SIG-M5 treated with dmso at 0.1 percent for 504 hours (cell line): ENCODE results near the gene SLC6A5.
A peak's percentile ranks its signal among the peaks of the same experiment; 100 is the strongest.

ENCODE experiments used
- DNase-seq: peaks from one replicate; lab custom pipeline; 2025; ENCODE audit not compliant: unreplicated experiment; lab: John Stamatoyannopoulos, UW

The SLC6A5 gene

DNA sequence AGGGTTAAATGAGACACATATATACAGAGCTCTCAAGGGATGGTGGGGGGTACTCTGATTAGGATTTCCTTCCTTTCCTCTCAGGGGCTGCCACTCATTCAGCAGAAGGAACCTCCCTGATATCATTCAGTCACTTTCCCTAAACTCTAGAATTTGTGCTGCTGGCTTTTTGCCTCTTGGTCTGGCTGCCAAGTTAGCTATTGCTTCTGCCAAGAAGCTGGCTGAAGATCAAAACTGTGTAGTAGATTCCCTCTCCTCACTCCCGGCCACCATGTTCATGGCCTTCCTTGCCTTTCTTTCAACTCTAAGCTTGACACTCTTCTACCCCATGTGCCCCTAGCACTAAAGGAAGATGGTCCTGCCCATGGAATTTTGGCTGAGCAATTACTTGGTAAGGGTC is 18.7 kb downstream of the SLC6A5 start:
- no peak for DNase-seq

DNA sequence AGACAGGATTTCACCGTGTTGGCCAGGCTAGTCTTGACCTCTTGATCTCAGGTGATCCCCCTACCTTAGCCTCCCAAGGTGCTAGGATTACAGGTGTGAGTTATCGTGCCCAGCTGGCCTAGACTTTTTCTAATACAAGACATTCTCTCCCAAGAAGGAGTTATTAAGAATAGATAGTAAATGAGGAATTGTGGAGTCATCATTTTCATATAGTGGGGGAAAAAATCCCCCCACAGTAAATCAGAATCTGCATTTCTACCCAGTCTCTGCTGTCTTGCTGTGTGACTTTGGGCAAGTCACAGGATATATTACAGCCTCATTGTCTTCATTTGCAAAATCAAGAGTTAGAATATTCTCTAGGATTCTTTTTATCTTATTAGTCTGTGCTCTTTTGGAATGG is 21.6 kb downstream of the SLC6A5 start:
- DNase-seq: no peak

DNA sequence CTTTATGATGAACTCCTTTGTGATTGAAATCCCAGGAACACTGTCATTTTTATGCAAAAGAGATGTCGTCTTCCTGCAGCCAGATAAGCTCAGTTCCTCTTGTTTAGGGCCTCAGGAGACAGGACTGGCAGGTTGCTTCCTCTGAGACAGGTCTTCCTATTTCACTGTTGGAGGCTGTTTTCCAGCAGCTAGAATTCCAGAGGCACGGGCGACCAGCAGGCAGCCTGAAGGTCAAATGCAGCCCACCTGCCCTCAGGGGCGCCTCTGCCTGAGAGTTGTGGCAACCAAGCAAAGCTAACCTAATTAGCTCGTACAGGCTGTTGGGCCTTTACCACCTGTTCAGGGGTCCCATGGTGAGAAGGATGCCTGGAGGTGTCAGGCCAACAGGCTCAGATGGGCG is 22.3 kb downstream of the SLC6A5 start:
- DNase-seq: no peak

DNA sequence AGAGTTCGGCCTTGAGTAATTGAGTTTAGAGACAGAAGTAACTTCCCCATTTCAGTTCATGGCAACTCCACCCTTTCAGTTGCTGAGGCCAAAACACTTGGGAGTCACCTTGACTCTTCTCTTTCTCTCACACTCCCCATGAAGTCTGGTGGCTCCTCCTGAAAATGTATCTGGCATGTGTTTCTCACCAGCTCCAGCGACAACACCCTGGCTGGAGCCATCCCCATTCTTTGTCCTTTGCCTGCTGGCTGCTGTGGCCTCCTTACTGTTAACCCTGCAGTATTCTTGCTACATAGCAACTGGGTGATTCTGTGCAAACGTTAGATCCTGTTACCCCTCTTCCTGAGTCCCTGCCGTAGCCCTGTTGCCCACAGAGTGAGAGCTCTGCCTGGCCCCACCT is 23.8 kb downstream of the SLC6A5 start:
- no peak for DNase-seq

DNA sequence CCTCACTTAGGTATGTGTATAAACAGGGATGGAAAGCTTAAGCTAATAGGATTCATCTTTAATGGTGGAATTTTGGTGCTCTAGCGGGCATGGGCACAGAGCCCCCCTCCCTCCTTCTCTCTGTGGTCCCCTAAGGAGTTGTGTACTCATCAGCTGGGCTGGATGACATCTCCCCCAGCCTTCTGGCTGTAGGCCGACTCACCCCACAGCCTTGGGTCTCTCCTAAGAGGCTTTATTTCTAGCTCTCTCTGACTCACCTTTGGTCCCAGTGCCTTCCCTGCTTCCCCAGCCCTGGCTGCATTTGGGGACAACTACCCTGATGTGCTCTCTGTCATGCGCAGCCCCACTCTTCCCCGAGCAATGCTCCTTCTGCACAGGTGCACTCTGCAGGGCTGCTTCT is 26.9 kb downstream of the SLC6A5 start:
- DNase-seq: no peak

DNA sequence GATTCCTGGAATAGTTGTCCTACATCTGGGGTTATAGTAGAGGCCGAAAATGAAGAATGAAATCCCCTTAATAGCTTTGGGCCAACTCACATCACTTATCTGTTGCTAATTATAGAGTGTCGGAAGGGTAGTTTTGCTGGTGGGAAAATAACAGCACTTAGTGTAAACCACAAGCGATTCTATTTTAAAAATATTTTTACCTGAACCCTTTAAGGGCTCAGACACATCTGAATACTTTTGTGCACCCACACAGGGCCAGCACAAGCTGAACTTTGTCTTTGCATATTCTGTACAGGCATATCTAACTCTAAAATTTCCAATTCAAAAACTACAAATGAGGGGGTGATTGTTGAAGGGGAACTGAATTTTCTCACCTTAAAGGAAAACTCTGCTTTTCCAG is 27.6 kb downstream of the SLC6A5 start:
- no peak for DNase-seq

DNA sequence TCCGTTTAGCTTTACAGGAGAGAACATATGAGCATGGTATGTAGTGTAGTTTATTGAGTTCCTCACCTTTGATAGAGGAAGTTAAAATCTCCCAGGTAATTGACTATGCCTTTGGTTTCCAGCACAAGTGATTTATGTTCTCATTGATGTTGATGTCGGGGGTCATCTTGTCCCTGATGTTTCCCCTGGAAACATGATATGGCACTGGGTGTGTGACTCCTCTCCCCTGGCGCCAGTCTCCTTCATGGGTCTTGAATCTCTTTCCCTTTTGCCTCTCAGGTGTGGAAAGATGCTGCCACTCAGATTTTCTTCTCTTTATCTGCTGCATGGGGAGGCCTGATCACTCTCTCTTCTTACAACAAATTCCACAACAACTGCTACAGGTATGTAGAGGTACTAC is 28.3 kb downstream of the SLC6A5 start:
- no peak for DNase-seq

DNA sequence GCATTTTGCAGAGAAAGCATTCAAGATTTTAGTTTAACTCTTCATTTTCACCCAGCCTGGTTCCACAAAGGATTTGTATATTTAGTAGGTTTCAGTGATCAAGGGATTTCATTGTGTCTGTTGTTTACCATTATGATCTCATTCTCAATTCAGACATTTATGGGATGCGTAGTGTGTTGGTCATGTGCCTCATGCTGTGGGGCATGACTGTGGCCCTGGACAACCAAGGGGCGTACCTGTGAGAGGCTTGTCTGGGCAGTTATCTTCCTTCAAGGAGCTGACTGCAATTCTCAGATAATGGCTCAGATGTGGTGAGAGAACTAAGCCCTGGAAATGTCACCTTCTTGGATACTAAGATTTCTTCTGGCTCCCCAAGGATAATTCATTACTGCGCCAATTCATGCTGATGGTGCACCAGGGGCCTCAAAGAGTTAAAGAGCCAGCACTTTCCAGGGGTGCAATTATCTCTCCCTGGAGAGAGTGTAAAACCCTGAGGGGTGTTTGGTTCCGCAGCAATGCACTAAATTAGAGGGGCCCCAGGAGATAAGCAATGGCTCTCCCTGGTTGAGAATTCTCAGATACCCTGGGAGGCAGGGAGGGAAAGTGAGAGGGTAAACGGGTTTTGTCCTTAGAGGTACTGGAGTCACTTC is 32.2 kb downstream of the SLC6A5 start:
- no peak for DNase-seq

DNA sequence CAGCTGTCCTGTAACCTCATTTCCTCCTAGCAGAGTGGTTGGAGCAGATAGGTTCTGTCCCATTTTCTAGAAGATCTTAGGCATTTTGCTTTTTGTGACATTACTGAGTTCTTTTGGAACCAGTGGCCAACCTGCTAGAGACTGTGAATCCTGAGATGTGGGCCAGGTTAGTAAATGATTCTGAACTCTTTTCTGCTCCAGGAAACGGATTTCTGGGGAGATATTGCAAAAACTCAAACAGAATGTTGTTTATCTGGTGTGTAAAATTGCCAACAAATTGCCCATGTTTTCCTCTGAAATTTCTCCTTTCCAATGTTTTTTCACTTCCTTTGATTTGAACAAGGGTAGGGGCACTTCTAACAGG is 32.7 kb downstream of the SLC6A5 start:
- no peak for DNase-seq

DNA sequence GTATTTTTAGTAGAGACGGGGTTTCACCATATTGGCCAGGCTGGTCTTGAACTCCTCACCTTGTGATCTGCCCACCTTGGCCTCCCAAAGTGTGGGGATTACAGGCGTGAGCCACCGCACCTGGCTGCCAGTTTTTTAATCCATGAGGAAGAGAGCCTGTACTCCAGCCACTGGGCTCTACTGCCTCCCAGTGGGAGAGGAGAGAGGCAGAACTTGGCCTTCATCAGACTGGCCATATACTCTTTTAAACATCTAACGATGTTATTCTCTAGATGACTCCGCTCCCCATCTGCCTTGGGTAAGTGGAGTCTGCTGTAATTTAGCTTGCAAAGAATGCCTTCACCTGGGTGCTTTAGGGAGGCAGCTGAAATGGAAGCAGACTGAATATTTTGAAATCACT is 34.6 kb downstream of the SLC6A5 start:
- DNase-seq: no peak

DNA sequence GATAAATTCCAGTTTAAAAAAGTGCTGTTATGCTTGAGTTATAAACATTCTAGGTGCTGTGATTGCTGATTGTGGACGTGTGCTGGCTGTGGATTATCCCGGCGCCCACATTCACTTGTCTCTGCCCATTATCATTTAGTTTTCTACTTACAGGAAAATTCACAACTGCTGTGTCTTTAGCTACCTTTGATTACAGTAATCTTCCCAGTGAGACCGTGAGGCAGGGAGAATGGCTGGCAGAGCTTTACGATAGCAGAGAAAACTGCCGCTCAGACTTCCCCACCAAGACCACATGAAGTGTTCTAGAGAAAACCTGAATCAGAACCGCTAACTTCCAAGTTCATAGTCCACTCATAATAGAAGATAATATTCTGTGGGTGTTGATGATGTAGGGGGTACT is 35.4 kb downstream of the SLC6A5 start:
- DNase-seq: no peak

DNA sequence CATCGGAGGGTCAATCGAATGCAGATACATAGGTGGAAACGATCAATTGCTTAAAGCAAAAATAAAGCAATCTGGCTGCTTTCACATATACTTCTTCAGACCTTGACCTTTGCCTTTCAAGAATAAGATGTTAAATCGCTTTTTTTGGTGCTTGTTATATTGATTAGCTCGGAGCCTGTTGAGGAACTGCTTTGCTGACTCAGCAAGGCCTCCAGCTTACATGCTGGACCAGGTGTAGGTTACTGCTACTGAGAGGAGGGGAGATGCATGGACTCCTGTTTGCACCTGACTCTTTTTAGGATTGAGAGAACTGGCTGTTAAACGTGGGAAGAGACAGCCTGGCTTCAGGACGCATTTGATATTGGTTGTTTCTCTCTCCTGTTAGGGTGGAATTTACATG is 38.7 kb downstream of the SLC6A5 start:
- DNase-seq: no peak

DNA sequence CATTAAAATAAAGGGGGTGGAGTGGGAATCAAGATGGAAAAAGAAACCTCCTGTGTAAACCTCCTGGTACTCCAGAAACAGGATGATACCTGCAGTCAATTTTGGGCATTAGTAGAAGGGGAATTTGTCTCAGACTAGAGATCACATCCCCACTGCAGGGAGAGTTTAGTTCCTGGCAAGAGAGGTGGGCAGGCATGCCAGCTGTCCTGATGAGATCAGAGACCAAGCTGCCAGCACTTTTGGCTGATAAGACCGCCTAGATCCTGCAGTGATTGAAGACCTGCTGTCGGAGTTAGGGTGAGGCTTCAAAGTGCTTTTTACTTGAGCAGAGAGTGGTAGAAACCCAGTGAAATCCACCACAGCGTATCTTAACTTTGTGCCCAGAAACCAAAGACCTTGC is 40.3 kb downstream of the SLC6A5 start:
- DNase-seq: no peak

DNA sequence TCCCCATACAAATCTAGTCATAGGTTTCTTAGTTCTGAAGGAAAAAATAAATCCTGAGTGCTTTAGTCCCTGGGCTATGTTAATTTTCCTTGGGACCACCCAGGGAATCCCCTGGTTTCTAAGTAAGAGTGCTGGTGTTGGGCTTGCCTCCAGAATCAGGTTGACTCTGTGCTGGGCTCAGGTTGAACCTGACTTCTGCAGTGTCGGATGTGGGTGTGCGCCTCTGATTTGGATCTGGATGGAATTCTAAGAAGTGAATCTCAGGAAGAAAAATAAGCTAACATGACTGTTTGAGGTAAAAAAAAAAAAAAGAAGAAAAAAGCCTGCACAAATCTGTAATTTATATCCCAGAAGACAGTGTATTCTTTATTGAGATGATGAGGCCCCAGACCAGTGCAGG is 41.0 kb downstream of the SLC6A5 start:
- no peak for DNase-seq

DNA sequence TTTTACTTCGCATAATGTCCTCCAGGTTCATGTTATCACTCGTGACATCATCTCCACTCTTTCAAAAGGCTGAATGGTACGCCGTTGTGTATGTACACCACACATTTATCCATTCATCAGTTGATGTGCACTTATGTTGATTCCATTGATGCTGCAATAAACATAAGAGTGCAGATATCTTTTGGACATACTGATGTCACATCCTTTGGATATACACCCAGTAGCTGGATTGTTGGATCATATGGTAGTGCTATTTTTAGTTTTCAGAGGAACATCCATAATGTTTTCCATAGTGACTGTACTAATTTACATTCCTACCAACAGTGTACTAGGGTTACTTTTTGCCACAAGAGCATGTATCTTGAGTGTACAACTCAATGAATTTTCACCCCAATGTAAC is 45.0 kb downstream of the SLC6A5 start:
- no peak for DNase-seq

DNA sequence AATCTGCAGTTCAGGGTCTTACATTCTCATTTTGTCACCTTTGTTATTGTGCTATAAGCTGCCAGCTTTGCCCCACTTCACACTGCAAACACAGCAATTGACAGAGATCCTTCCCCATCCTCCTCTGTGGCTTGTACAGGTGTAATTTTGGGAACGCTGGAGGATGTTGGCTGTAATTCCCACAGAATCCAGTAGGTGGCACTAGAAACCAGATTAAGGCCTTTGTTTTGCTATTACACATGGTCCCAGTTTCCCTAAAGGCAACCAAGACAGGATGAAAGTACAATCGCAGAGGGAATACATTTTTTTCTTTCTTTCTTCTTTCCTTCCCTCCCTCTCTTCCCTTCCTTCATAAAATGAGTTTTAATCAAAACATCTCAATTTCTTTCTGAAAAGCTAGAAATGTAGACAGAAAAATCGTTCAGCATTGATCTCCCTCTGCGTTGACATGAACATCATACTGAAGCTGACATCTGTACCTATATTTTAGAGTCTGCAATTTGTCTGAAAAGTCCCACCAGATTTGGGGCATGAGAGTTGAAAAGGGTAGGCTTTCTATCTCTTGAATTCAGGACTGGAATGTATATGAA is 48.7 kb downstream of the SLC6A5 start:
- peak; percentile 18 for DNase-seq

DNA sequence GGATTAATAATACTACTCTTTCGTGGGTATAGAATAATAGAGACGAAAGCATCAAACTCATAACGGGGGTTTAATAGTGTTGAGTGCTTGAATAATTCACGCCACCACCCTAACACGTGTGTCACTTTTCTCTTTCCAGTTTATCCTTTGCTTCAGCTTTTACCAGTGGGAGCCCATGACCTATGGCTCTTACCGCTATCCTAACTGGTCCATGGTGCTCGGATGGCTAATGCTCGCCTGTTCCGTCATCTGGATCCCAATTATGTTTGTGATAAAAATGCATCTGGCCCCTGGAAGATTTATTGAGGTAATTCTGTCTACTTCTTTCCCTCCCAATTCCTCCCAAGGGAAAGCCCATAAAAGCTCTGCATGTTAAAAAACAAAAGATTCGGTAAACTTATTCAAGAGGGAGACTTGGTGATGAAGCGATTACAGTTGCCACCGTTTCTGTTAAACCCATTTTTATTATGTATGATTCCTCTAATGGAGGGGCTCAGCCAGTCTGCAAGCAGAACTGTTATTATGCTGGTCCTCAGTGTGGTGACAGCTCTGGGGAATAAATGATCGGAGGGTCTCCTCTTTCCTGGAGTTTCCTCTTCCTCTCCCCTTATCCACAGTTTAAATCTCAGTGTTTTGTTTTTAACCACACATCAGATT is 52.9 kb downstream of the SLC6A5 start:
- DNase-seq: no peak

DNA sequence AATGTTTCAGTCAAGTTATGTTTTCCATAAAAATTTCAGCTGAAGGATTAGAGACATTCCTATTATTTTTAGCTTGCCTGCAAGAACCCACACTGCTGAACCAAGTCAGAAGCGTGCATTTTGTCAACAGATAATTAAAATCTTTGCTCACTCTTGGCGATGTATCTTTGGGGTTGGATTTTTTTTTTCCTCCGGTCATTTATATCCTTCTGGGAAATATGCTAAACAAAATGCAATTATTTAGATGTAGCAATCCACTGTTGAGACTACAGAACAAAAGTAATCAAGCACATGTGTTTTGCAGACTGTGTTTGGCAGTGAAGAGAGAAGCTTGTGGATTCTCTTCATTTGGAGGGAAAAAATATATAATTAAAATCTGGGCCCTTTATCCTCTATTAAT is 54.6 kb downstream of the SLC6A5 start:
- DNase-seq: no peak

DNA sequence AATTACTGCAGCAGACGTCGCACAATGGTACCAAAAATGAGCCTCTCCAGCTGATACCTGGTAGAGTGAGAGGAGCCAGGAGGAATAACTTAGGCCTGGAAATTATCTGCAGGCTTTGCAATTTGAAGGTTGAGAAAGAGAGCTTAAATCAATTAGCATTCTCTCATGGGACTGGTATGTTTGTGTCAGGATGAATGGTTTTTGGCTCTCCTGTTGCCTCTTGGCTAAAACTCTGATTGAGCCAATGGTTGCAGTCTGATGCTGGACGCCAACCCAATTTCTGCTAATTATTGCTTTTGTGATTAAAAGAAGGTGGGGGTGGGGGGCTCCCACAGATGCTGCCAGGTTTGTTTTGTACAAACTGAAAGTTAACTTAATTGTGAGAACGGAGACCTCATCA is 57.5 kb downstream of the SLC6A5 start:
- DNase-seq: no peak

DNA sequence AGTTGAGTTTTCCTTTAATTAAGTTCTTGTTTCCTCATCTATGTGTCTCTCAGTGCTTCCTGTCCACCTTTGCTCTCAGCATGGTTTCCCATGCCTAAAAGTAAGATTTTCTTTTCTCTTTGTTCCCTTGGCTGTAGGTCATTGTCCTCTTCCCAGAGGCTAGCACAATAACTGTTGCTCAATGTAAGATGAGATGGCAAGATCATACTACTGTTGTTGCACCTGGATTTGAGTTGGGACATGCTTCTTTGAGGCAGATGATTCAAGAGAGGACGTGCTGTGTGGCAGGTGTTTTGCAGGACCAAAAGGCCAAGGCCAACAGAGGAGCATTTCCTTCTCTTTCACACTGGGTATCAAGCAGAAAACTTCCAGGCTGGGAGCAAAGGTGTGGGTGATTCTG is 58.7 kb downstream of the SLC6A5 start:
- no peak for DNase-seq

DNA sequence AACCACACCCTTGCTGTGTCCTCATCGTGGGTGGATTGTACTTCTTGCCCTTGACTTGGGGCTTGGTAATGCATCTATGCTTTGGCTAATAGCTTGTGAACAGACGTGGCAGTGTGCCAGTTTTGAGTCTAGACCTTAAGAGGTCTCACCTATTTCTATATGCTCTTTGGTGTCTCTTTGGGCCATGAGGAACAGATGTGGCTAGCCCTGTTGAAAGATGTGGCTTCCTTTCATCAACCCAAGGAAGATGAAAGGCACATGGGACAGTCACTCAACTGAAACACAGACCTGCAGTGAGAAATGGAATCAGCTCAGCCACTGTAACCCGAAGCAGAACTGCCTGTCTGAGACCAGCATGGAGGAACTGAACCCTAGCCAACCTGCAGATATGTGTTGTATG is 62.0 kb downstream of the SLC6A5 start:
- DNase-seq: no peak

DNA sequence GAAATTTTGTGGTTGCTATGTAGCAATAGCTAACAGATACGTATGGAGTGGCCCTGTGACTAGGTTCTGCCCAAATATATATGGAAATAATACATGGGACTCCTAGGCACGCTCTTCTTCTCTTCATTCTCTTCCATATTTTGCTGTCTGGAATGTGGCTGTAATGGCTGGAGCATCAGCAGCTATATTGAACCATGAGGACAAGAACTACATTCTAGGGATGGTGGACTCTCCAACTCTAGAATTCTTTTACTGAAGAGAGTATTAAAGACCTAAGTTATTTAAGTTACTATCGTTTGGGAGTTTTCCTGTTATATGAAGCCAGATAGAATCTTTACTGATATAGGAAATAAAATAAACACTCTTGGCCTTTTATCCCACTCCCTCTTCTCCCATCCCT is 62.4 kb downstream of the SLC6A5 start:
- no peak for DNase-seq
